Tibial nerve (tissue), 4 donors: ENCODE data around the gene WDR45B. TPM values are rescaled to one million over a fixed set of nuclear protein-coding genes. Genes with fewer than 3 reads are reported as not detected.

ENCODE experiments used
- DNase-seq, 2 donors: peaks; one replicate each; pipeline ENCODE4 v3.0.0-alpha.2; 2019; ENCODE audit warnings: low spot score in 2 of 2
- H3K27ac ChIP-seq, 4 donors: fragments of 200-600 bp; sonication (generic) in 3 of 4; one replicate each; pipeline ENCODE4 v1.5.1; 2017 to 2019; ENCODE audit warnings: mild to moderate bottlenecking in 1 of 4
- H3K27me3 ChIP-seq, 2 donors: fragments of 200-600 bp; sonication (generic) in 1 of 2; one replicate each; pipeline versions ENCODE4 v1.5.1 to v1.6.0; 2017 to 2019
- H3K36me3 ChIP-seq, 3 donors: fragments of 200-600 bp; sonication (generic); one replicate each; pipeline ENCODE4 v1.5.1; 2018 to 2019
- H3K4me1 ChIP-seq, 4 donors: fragments of 200-600 bp; sonication (generic) in 3 of 4; one replicate each; pipeline ENCODE4 v1.5.1; 2017 to 2019
- H3K4me3 ChIP-seq, 4 donors: fragments of 200-600 bp; sonication (generic) in 3 of 4; one replicate each; pipeline ENCODE4 v1.5.1; 2017 to 2019; ENCODE audit warnings: mild to moderate bottlenecking in 1 of 4, moderate library complexity in 1 of 4
- H3K9me3 ChIP-seq, 4 donors: fragments of 200-600 bp; sonication (generic) in 3 of 4; one replicate each; pipeline ENCODE4 v1.5.1; 2017 to 2019
- CTCF ChIP-seq, 5 experiments: fragments of 200-600 bp in 3 of 5; fragments of 450-650 bp in 2 of 5; sonication (generic) in 3 of 5; IDR thresholded peaks; one replicate each; pipeline ENCODE4 v1.5.1; 2016 to 2019; ENCODE audit warnings: antibody characterized with exemption in 5 of 5, mild to moderate bottlenecking in 3 of 5, moderate library complexity in 2 of 5
- EP300 ChIP-seq, 2 donors: sonication (generic); formaldehyde crosslinking; IDR thresholded peaks; one replicate each; pipeline ENCODE4 v1.6.1; 2017; ENCODE audit warnings: antibody characterized with exemption in 2 of 2, mild to moderate bottlenecking in 1 of 2
- POLR2A ChIP-seq, 2 donors: fragments of 450-650 bp; IDR thresholded peaks; one replicate each; pipeline ENCODE4 v1.6.1; 2017; ENCODE audit warnings: antibody characterized with exemption in 2 of 2, mild to moderate bottlenecking in 2 of 2, moderate library complexity in 2 of 2
- WGBS, 2 donors: methylation state at CpG; one replicate each; pipeline ENCODE4 v1.1.5; 2018; 5-methylcytosine and 5-hydroxymethylcytosine counted together
- total RNA-seq, 4 donors: library from RNA; depleted of rRNA; stranded (reverse); fragments of >200 nt; gene quantifications; one replicate each; pipeline ENCODE4 v1.1.0, GENCODE V29; 2016

WDR45B gene
- total RNA-seq, 4 donors from 2014 or later = 64.9 to 114 (median 88.5) TPM

GRCh38 chr17:82684228-82684841, 36.1 kb upstream of the WDR45B start:
- 68 to 77% methylated on average over 12 to 13 of the region's 13 CpGs for whole genome bisulfite sequencing, 2 donors
- TF ChIP-seq POLR2A (IDR thresholded peaks at IDR 0.05) (no peak), CTCF (IDR thresholded peaks at IDR 0.05) (no peak), EP300 (IDR thresholded peaks at IDR 0.05) (no peak)
- no peak for DNase-seq
- Histone ChIP-seq H3K4me1 (peaks cover 0 to 3% (median 0%) of the 10 kb centered on the region in 4 donors), H3K4me3 (no peak overlapping the region), H3K27me3 (no peaks in the 10 kb centered on the region), H3K27ac (no peak overlapping the region), H3K9me3 (peaks cover 0 to 15% (median 5%) of the 10 kb centered on the region in 4 donors), H3K36me3 (peaks cover 0 to 9% (median 0%) of the 10 kb centered on the region in 3 donors)

GRCh38 chr17:82683534-82683933, 35.3 kb upstream of the WDR45B start:
- no peak overlapping the region for H3K4me3 ChIP-seq
- 88 to 94% methylated on average over 1 of the region's 1 CpG for WGBS, 2 donors
- no peaks in the 10 kb centered on the region for H3K27me3 ChIP-seq
- H3K36me3 ChIP-seq = peaks cover 0 to 9% (median 0%) of the 10 kb centered on the region in 3 donors
- peak overlapping the region in 1 of 4 donors; percentile 36 for H3K27ac ChIP-seq
- DNase-seq = no peak
- peaks cover 0 to 15% (median 5%) of the 10 kb centered on the region in 4 donors for H3K9me3 ChIP-seq
- TF ChIP-seq POLR2A (IDR thresholded peaks at IDR 0.05) (no peak), CTCF (IDR thresholded peaks at IDR 0.05) (no peak), EP300 (IDR thresholded peaks at IDR 0.05) (no peak)
- peaks cover 0 to 3% (median 0%) of the 10 kb centered on the region in 4 donors for H3K4me1 ChIP-seq

DNA sequence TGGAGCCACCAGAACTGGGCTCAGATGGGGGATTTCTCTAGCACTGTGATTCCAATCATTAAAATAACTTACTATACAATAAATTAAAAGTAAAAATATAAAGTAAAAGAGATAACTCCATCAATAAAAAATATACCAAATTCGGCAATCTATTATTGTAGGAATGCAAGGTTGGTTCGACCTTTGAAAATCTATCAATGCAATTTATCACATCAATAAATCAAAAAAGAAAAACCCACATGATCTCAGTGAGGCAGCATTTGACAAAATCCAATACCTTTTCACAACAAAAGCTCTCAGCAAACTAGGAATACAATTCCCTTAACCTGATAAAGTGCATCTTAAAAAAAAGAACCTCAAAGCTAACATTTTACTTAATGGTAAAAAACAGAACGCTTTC, 33.3 kb upstream of the WDR45B start:
- H3K36me3 ChIP-seq = peaks cover 0 to 9% (median 0%) of the 10 kb centered on the region in 3 donors
- no peak overlapping the region for H3K4me3 ChIP-seq
- TF ChIP-seq CTCF (IDR thresholded peaks at IDR 0.05) (no peak), EP300 (IDR thresholded peaks at IDR 0.05) (no peak), POLR2A (IDR thresholded peaks at IDR 0.05) (no peak)
- H3K27ac ChIP-seq = no peak overlapping the region
- H3K4me1 ChIP-seq = no peaks in the 10 kb centered on the region
- WGBS, 2 donors = 92 to 96% methylated on average over 3 of the region's 3 CpGs
- peaks cover 0 to 15% (median 5%) of the 10 kb centered on the region in 4 donors for H3K9me3 ChIP-seq
- no peak for DNase-seq
- H3K27me3 ChIP-seq = no peaks in the 10 kb centered on the region

- TF ChIP-seq POLR2A (IDR thresholded peaks at IDR 0.05) (no peak), CTCF (IDR thresholded peaks at IDR 0.05) (no peak), EP300 (IDR thresholded peaks at IDR 0.05) (no peak)
- WGBS, 2 donors = 82 to 90% methylated on average over 21 of the region's 28 CpGs
- Histone ChIP-seq H3K36me3 (peaks cover 0 to 9% (median 0%) of the 10 kb centered on the region in 3 donors), H3K4me1 (peaks cover 0 to 10% (median under 1%) of the 10 kb centered on the region in 4 donors), H3K4me3 (no peak overlapping the region), H3K27me3 (no peaks in the 10 kb centered on the region), H3K9me3 (peaks cover 0 to 15% (median 5%) of the 10 kb centered on the region in 4 donors), H3K27ac (no peak overlapping the region)
- no peak for DNase-seq
Observed at GRCh38 chr17:82679586-82680465, 31.6 kb upstream of the WDR45B start.
